WTC11 (cell line): Measurements from ENCODE around the gene C16orf74. TPM values are rescaled to one million over a fixed set of nuclear protein-coding genes. Genes with fewer than 3 reads are reported as not detected.

ENCODE experiments used
- ATAC-seq: fragments of 200-7000 bp; cut with Tn5 transposase; 2 replicates; pipeline ENCODE4 v1.10.0; 2021; ENCODE audit warnings: mild to moderate bottlenecking, moderate library complexity
- CTCF ChIA-PET: fragments of 300-600 bp; sonication (Branson Sonifier 250); formaldehyde crosslinking; loops from one replicate; lab custom pipeline; 2021; ENCODE audit warnings: antibody characterized with exemption; lab: Charles Lee
- POLR2A ChIA-PET: fragments of 350-600 bp; sonication (Branson Sonifier 250); formaldehyde crosslinking; loops from one replicate; lab custom pipeline; 2021; ENCODE audit warnings: antibody characterized with exemption; lab: Charles Lee
- DNase-seq: peaks from one replicate; pipeline ENCODE4 v3.0.0; 2021; ENCODE audit warnings: low spot score
- H3K27ac Mint-ChIP-seq: 2 replicates; pipeline ENCODE4 v1.8.0; 2021; ENCODE audit warnings: mixed read lengths
- H3K27me3 Mint-ChIP-seq: 2 replicates; pipeline ENCODE4 v1.8.0; 2021; ENCODE audit warnings: low read depth, mild to moderate bottlenecking, moderate library complexity, mixed read lengths
- H3K36me3 Mint-ChIP-seq: 2 replicates; pipeline ENCODE4 v1.8.0; 2021; ENCODE audit warnings: mixed read lengths
- H3K4me1 Mint-ChIP-seq: 2 replicates; pipeline ENCODE4 v1.8.0; 2022; ENCODE audit warnings: mixed read lengths
- H3K4me3 Mint-ChIP-seq: 2 replicates; pipeline ENCODE4 v1.8.0; 2021; ENCODE audit warnings: mild to moderate bottlenecking, moderate library complexity, mixed read lengths
- H3K9me3 Mint-ChIP-seq: 2 replicates; pipeline ENCODE4 v1.8.0; 2021; ENCODE audit warnings: mixed read lengths
- ATF6 ChIP-seq: sonication (generic); formaldehyde crosslinking; IDR thresholded peaks from 2 replicates; pipeline ENCODE4 v1.8.1; 2023; ENCODE audit warnings: mild to moderate bottlenecking, missing genetic modification reagents
- CBFB ChIP-seq: sonication (generic); formaldehyde crosslinking; IDR thresholded peaks from 2 replicates; pipeline ENCODE4 v1.8.1; 2022; ENCODE audit warnings: mild to moderate bottlenecking, low read depth, missing genetic modification reagents
- ERG ChIP-seq: fragments of 250-450 bp; sonication (Bioruptor Pico); IDR thresholded peaks from 2 replicates; pipeline ENCODE4 v1.8.0; 2021; ENCODE audit warnings: mild to moderate bottlenecking
- GABPB1 ChIP-seq: sonication (generic); formaldehyde crosslinking; IDR thresholded peaks from 2 replicates; pipeline ENCODE4 v1.8.1; 2023; ENCODE audit warnings: mild to moderate bottlenecking, missing genetic modification reagents
- GRHL2 ChIP-seq: fragments of 250-450 bp; sonication (Bioruptor Pico); IDR thresholded peaks from 2 replicates; pipeline ENCODE4 v1.8.0; 2022; ENCODE audit warnings: mild to moderate bottlenecking, moderate library complexity; ENCODE audit not compliant: insufficient replicate concordance, severe bottlenecking
- HMGA2 ChIP-seq: fragments of 250-450 bp; sonication (Bioruptor Pico); IDR thresholded peaks from 2 replicates; pipeline ENCODE4 v1.4.0; 2021; ENCODE audit warnings: mild to moderate bottlenecking, moderate library complexity
- JAZF1 ChIP-seq: fragments of 250-450 bp; sonication (Bioruptor Pico); IDR thresholded peaks from 2 replicates; pipeline ENCODE4 v1.9.0; 2021; ENCODE audit warnings: moderate library complexity, mild to moderate bottlenecking, inconsistent platforms
- MXD4 ChIP-seq: fragments of 250-450 bp; sonication (Bioruptor Pico); IDR thresholded peaks from 2 replicates; pipeline ENCODE4 v1.8.0; 2021; ENCODE audit warnings: mild to moderate bottlenecking, moderate library complexity, borderline replicate concordance
- NFATC4 ChIP-seq: fragments of 250-450 bp; sonication (Bioruptor Pico); IDR thresholded peaks from 2 replicates; pipeline ENCODE4 v1.9.0; 2021; ENCODE audit warnings: mild to moderate bottlenecking
- NFE2L1 ChIP-seq: sonication (generic); formaldehyde crosslinking; IDR thresholded peaks from 2 replicates; pipeline ENCODE4 v1.8.1; 2023; ENCODE audit warnings: missing genetic modification reagents
- NR2C2 ChIP-seq: sonication (generic); formaldehyde crosslinking; IDR thresholded peaks from 2 replicates; pipeline ENCODE4 v1.8.0; 2022; ENCODE audit warnings: mild to moderate bottlenecking, missing genetic modification reagents
- NR3C1 ChIP-seq: sonication (generic); formaldehyde crosslinking; conservative IDR thresholded peaks from 2 replicates; pipeline ENCODE4 v1.8.1; 2023; ENCODE audit warnings: low read depth, mild to moderate bottlenecking, missing genetic modification reagents
- PRRX2 ChIP-seq: fragments of 250-450 bp; sonication (Bioruptor Pico); IDR thresholded peaks from 2 replicates; pipeline ENCODE4 v1.8.0; 2021; ENCODE audit warnings: mild to moderate bottlenecking
- RELA ChIP-seq: sonication (generic); formaldehyde crosslinking; IDR thresholded peaks from 2 replicates; pipeline ENCODE4 v1.8.1; 2022; ENCODE audit warnings: missing genetic modification reagents, mild to moderate bottlenecking, borderline replicate concordance
- SMAD4 ChIP-seq: sonication (generic); formaldehyde crosslinking; IDR thresholded peaks from 2 replicates; pipeline ENCODE4 v1.8.0; 2022; ENCODE audit warnings: mild to moderate bottlenecking, missing genetic modification reagents
- SOX15 ChIP-seq: fragments of 250-450 bp; sonication (Bioruptor Pico); IDR thresholded peaks from 2 replicates; pipeline ENCODE4 v1.9.0; 2021; ENCODE audit warnings: mild to moderate bottlenecking
- SP1 ChIP-seq: sonication (generic); formaldehyde crosslinking; conservative IDR thresholded peaks from 2 replicates; pipeline ENCODE4 v1.8.1; 2022; ENCODE audit warnings: missing genetic modification reagents
- TCF7 ChIP-seq: sonication (generic); formaldehyde crosslinking; IDR thresholded peaks from 2 replicates; pipeline ENCODE4 v1.8.0; 2022; ENCODE audit warnings: mild to moderate bottlenecking, low read depth, missing genetic modification reagents, moderate library complexity
- ZBTB43 ChIP-seq: sonication (generic); formaldehyde crosslinking; IDR thresholded peaks from 2 replicates; pipeline ENCODE4 v1.8.1; 2023; ENCODE audit warnings: mild to moderate bottlenecking, missing genetic modification reagents
- ZNF121 ChIP-seq: sonication (generic); formaldehyde crosslinking; IDR thresholded peaks from 2 replicates; pipeline ENCODE4 v1.8.0; 2023; ENCODE audit warnings: missing genetic modification reagents
- ZNF425 ChIP-seq: fragments of 250-450 bp; sonication (Bioruptor Pico); conservative IDR thresholded peaks from 2 replicates; pipeline ENCODE4 v1.9.0; 2021; ENCODE audit warnings: mild to moderate bottlenecking
- ZNF671 ChIP-seq: fragments of 250-450 bp; sonication (Bioruptor Pico); IDR thresholded peaks from 2 replicates; pipeline ENCODE4 v1.8.0; 2021; ENCODE audit warnings: mild to moderate bottlenecking
- total RNA-seq: library from RNA; stranded (reverse); gene quantifications from 3 replicates; pipeline ENCODE4 v1.2.3, GENCODE V29; 2021

C16orf74 gene
- total RNA-seq, 1 experiment from 2014 or later: 8.3 TPM

- TF ChIP-seq ATF6 (CRISPR knock-in tag) (no peak), SMAD4 (no peak), JAZF1 (CRISPR knock-in tag) (no peak), TCF7 (no peak), GRHL2 (CRISPR knock-in tag) (no peak), NR3C1 (CRISPR knock-in tag) (no peak), RELA (no peak), SP1 (CRISPR knock-in tag) (no peak), CBFB (CRISPR knock-in tag) (no peak), ZBTB43 (CRISPR knock-in tag) (no peak), NFATC4 (CRISPR knock-in tag) (no peak), GABPB1 (CRISPR knock-in tag) (no peak)
- TF ChIP-seq, all 79 proteins: peak for 0
These were observed 30.9 kb upstream of the C16orf74 start (continued) for GRCh38 chr16:85781695-85782370.

GRCh38 chr16:85781156-85781555, 30.3 kb upstream of the C16orf74 start:
- DNase-seq: no peak
- POLR2A ChIA-PET: interaction anchor here (0.7 kb wide), 1 partner anchor 442 kb away, joined by 6 read pairs; no protein-coding TSS in a partner anchor

GRCh38 chr16:85780281-85780680, 29.4 kb upstream of the C16orf74 start:
- no peak for ATAC-seq
- H3K27ac Mint-ChIP-seq: no peak overlapping the region

More at GRCh38 chr16:85781156-85781555, 30.3 kb upstream of the C16orf74 start:
- Mint-ChIP-seq H3K27ac (no peak overlapping the region), H3K27me3 (no peaks in the 10 kb centered on the region), H3K4me3 (no peak overlapping the region), H3K36me3 (peaks cover 48% of the 10 kb centered on the region)
- CTCF ChIA-PET: no interaction called here
- no peak for TF ChIP-seq HMGA2 (CRISPR knock-in tag)
- TF ChIP-seq ERG (CRISPR knock-in tag): no peak
- no peak for TF ChIP-seq NR2C2
- peak; percentile 6; the same call in 1 of the 2 replicates for TF ChIP-seq ZNF121 (CRISPR knock-in tag)
- TF ChIP-seq, all 79 proteins: peak for 1
- no peaks in the 10 kb centered on the region for H3K9me3 Mint-ChIP-seq
- ATAC-seq: no peak
- H3K4me1 Mint-ChIP-seq: no peaks in the 10 kb centered on the region

GRCh38 chr16:85778873-85779272, 28.0 kb upstream of the C16orf74 start:
- Mint-ChIP-seq H3K4me1 (no peaks in the 10 kb centered on the region), H3K27ac (no peak overlapping the region), H3K9me3 (no peaks in the 10 kb centered on the region), H3K27me3 (no peaks in the 10 kb centered on the region), H3K4me3 (no peak overlapping the region), H3K36me3 (peaks cover 40% of the 10 kb centered on the region)
- DNase-seq (no peak), ATAC-seq (no peak)
- CTCF ChIA-PET: interaction anchor here (0.8 kb wide), 1 partner anchor 49 kb away, joined by 3 read pairs; no protein-coding TSS in a partner anchor
- POLR2A ChIA-PET: no interaction called here
- TF ChIP-seq ZNF425: no peak
- no peak for TF ChIP-seq ZBTB43 (CRISPR knock-in tag)
- TF ChIP-seq ZNF671: no peak
- no peak for TF ChIP-seq SOX15 (CRISPR knock-in tag)

More at GRCh38 chr16:85780281-85780680, 29.4 kb upstream of the C16orf74 start:
- H3K9me3 Mint-ChIP-seq: no peaks in the 10 kb centered on the region
- H3K36me3 Mint-ChIP-seq: peaks cover 40% of the 10 kb centered on the region
- TF ChIP-seq NFE2L1 (CRISPR knock-in tag) (no peak), MXD4 (CRISPR knock-in tag) (no peak), PRRX2 (CRISPR knock-in tag) (no peak)
- DNase-seq: no peak
- H3K27me3 Mint-ChIP-seq: no peaks in the 10 kb centered on the region
- no peaks in the 10 kb centered on the region for H3K4me1 Mint-ChIP-seq
- POLR2A ChIA-PET: no interaction called here
- CTCF ChIA-PET: no interaction called here
- no peak overlapping the region for H3K4me3 Mint-ChIP-seq
